ENCODE results near the gene ZNF471.
A peak's percentile ranks its signal among the peaks of the same experiment; 100 is the strongest.

Gene ZNF471

GRCh38 chr19:56507446-56508289 lies at the start of gene ZNF471:
Gene ZNF471, plus strand, starts transcription at chr19:56507855. Its CDS starts 3,717 bp downstream, at chr19:56511572.
- peak; percentile 58 for DNase-seq (ENCODE audit: low read depth)

- DNase-seq (ENCODE audit: low read depth) = no peak
These were observed 33.3 kb upstream of the ZNF471 start for GRCh38 chr19:56474308-56474707.

- no peak for DNase-seq (ENCODE audit: low read depth)
These were observed 31.6 kb upstream of the ZNF471 start for GRCh38 chr19:56476093-56476492.

GRCh38 chr19:56476651-56477428 lies 30.8 kb upstream of the ZNF471 start, which contains the start of gene ZNF667:
Gene ZNF667, minus strand, starts transcription at chr19:56477345. Its CDS starts 14,975 bp downstream, at chr19:56462370.
- peak; percentile 5 for DNase-seq (ENCODE audit: low read depth)

GRCh38 chr19:56477429-56478338 lies 30.0 kb upstream of the ZNF471 start:
- DNase-seq (ENCODE audit: low read depth) = peak; percentile 34

- no peak for DNase-seq (ENCODE audit: low read depth)
These were observed 16.3 kb upstream of the ZNF471 start for GRCh38 chr19:56491399-56491798.

GRCh38 chr19:56504581-56504980 lies 3.1 kb upstream of the ZNF471 start:
- DNase-seq (ENCODE audit: low read depth) = no peak

GRCh38 chr19:56508290-56508778 lies 679 bp downstream of the ZNF471 start:
- DNase-seq (ENCODE audit: low read depth) = no peak

- no peak for DNase-seq (ENCODE audit: low read depth)
These were observed 17.7 kb downstream of the ZNF471 start for GRCh38 chr19:56525214-56525860.

GRCh38 chr19:56537442-56537841 lies 29.8 kb downstream of the ZNF471 start:
- no peak for DNase-seq (ENCODE audit: low read depth)

- peak; percentile 82 for DNase-seq (ENCODE audit: low read depth)
These were observed 30.7 kb downstream of the ZNF471 start for GRCh38 chr19:56538254-56538760.

GRCh38 chr19:56538761-56539263 lies 31.2 kb downstream of the ZNF471 start, which contains the start of gene ZFP28:
Gene ZFP28, plus strand, starts transcription at chr19:56538948. Its CDS starts 71 bp downstream, at chr19:56539019.
- DNase-seq (ENCODE audit: low read depth) = peak; percentile 52

GRCh38 chr19:56543776-56544175 lies 36.1 kb downstream of the ZNF471 start:
- no peak for DNase-seq (ENCODE audit: low read depth)

GRCh38 chr19:56547535-56547934 lies 39.9 kb downstream of the ZNF471 start:
- DNase-seq (ENCODE audit: low read depth) = no peak

GRCh38 chr19:56554272-56554869 lies 46.7 kb downstream of the ZNF471 start:
- DNase-seq (ENCODE audit: low read depth) = no peak

- no peak for DNase-seq (ENCODE audit: low read depth)
These were observed 55.1 kb downstream of the ZNF471 start for GRCh38 chr19:56562766-56563165.

- peak; percentile 1 for DNase-seq (ENCODE audit: low read depth)
These were observed 59.2 kb downstream of the ZNF471 start for GRCh38 chr19:56566904-56567273.

- DNase-seq (ENCODE audit: low read depth) = peak; percentile 82
These were observed 59.8 kb downstream of the ZNF471 start, which contains the start of gene ZNF470 for GRCh38 chr19:56567274-56568120. Gene ZNF470, plus strand, starts transcription at chr19:56567468. Its CDS starts 2,844 bp downstream, at chr19:56570312.

- no peak for DNase-seq (ENCODE audit: low read depth)
These were observed 64.9 kb downstream of the ZNF471 start for GRCh38 chr19:56572589-56572988.
